Measurements from ENCODE around the gene SLC22A24.

SLC22A24 gene

DNA sequence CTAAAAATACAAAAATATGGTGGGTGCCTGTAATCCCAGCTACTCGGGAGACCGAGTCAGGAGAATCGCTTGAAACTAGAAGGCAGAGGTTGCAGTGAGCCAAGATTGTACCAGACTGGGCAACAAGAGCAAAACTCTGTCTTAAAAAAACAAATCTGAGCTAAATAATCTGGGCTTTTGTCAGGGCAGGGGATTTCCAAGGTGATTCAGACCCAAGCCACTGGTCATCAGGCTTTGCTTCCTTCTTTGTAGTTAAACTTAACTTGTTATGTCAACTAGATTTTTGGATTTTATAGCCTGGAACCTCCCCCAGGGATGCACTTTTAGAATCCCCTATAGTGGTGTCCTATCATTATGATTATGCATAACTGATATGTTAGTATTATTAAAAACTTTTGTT lies 101.4 kb downstream of the SLC22A24 start:
- TF ChIP-seq JUND (IDR thresholded peaks at IDR 0.05; ENCODE audit: low read depth) = no peak
- DNase-seq (ENCODE audit: low read depth in 1 of 2, low spot score in 1 of 2) = no peak
- in situ Hi-C loops (cut with HindIII; ENCODE audit: low pct_unique_long_range_greater_than_20kb, low sequenced_read_pairs) = no loop called here

DNA sequence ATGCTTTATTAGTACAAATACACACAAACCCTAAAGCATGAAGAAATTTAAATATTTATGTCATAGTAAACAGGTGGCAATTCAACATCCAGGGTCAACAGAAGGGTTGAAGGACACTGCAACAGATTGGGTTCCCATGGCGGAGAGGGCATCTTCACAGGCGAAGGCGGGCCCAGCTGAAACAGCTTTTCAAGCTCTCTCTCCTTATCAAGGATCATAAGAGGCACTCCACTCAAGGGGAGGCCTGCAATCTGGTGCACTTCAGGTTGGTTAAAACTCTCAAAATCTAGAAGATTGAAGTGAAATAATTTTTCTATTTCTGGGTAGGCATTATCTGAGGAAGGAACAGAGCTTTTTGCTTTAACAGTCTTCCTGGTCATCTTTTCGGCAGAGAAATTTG lies 111.6 kb downstream of the SLC22A24 start:
- DNase-seq (ENCODE audit: low read depth in 1 of 2, low spot score in 1 of 2) = no peak
- TF ChIP-seq JUND (IDR thresholded peaks at IDR 0.05; ENCODE audit: low read depth) = no peak
- in situ Hi-C loops (cut with HindIII; ENCODE audit: low pct_unique_long_range_greater_than_20kb, low sequenced_read_pairs) = no loop called here

Measured in T47D (cell line).